HEK293T (cell line): ENCODE measurements around the gene TBC1D5.

Source experiments
- FOXK2 ChIP-seq: fragments of 450-650 bp; IDR thresholded peaks from 2 replicates; pipeline ENCODE4 v1.6.1; 2016; ENCODE audit warnings: mild to moderate bottlenecking
- TF ChIP-seq, protein P1 (sequence below): fragments of 450-650 bp; IDR thresholded peaks from 2 replicates; pipeline ENCODE4 v1.6.1; 2016

DNA sequence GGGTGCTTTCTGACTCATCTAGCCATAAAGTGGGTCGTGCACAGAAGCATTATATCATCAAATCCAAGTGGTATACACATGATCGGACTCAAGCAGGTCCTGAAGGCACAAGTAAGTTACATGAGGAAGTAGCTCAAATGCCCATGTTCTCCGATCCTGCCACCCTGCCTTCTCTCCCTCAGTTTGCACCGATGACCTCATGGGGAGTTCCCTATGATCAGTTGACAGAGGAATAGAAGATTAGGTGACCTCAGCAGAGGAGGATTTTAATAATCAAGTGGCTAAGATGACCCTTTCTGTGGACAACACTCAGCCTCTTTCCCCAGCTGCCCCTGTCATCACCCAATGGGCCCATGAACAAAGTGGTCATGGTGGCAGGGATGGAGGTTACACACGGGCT lies 149.5 kb downstream of the TBC1D5 start:
- no peak for TF ChIP-seq FOXK2
- TF ChIP-seq, protein P1, sequence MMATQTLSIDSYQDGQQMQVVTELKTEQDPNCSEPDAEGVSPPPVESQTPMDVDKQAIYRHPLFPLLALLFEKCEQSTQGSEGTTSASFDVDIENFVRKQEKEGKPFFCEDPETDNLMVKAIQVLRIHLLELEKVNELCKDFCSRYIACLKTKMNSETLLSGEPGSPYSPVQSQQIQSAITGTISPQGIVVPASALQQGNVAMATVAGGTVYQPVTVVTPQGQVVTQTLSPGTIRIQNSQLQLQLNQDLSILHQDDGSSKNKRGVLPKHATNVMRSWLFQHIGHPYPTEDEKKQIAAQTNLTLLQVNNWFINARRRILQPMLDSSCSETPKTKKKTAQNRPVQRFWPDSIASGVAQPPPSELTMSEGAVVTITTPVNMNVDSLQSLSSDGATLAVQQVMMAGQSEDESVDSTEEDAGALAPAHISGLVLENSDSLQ = no peak
